ENCODE data around the gene SLC16A3.
A peak's percentile ranks its signal among the peaks of the same experiment; 100 is the strongest.

SLC16A3 gene

GRCh38 chr17:82269138-82269881 is 40.5 kb downstream of the SLC16A3 start:
- DNase-seq (ENCODE audit: low spot score), result no peak

GRCh38 chr17:82269882-82270500 is 41.1 kb downstream of the SLC16A3 start:
- no peak for DNase-seq (ENCODE audit: low spot score)

- DNase-seq (ENCODE audit: low spot score), result no peak
Observed at GRCh38 chr17:82270651-82271050, 41.8 kb downstream of the SLC16A3 start.

- DNase-seq (ENCODE audit: low spot score), result no peak
Observed at GRCh38 chr17:82271401-82271800, 42.6 kb downstream of the SLC16A3 start.

- DNase-seq (ENCODE audit: low spot score), result no peak
Observed at GRCh38 chr17:82272495-82273326, 43.9 kb downstream of the SLC16A3 start.

GRCh38 chr17:82273327-82274133 is 44.7 kb downstream of the SLC16A3 start, which contains the start of gene CSNK1D:
Gene CSNK1D (minus strand): TSS chr17:82273700. CDS start chr17:82273381, 319 bp downstream.
- DNase-seq (ENCODE audit: low spot score), result peak; percentile 88

- DNase-seq (ENCODE audit: low spot score), result no peak
Observed at GRCh38 chr17:82274134-82275020, 45.5 kb downstream of the SLC16A3 start.

- no peak for DNase-seq (ENCODE audit: low spot score)
Observed at GRCh38 chr17:82275326-82275725, 46.5 kb downstream of the SLC16A3 start.

GRCh38 chr17:82276938-82277337 is 48.1 kb downstream of the SLC16A3 start:
- no peak for DNase-seq (ENCODE audit: low spot score)

- DNase-seq (ENCODE audit: low spot score), result peak; percentile 50
Observed at GRCh38 chr17:82277851-82278250, 49.0 kb downstream of the SLC16A3 start.

GRCh38 chr17:82278308-82278707 is 49.5 kb downstream of the SLC16A3 start:
- no peak for DNase-seq (ENCODE audit: low spot score)

GRCh38 chr17:82278786-82279391 is 50.0 kb downstream of the SLC16A3 start:
- no peak for DNase-seq (ENCODE audit: low spot score)

GRCh38 chr17:82280537-82280936 is 51.7 kb downstream of the SLC16A3 start:
- DNase-seq (ENCODE audit: low spot score), result no peak

- no peak for DNase-seq (ENCODE audit: low spot score)
Observed at GRCh38 chr17:82281076-82281475, 52.2 kb downstream of the SLC16A3 start.

- DNase-seq (ENCODE audit: low spot score), result no peak
Observed at GRCh38 chr17:82281502-82282238, 52.8 kb downstream of the SLC16A3 start.

- DNase-seq (ENCODE audit: low spot score), result no peak
Observed at GRCh38 chr17:82282239-82283207, 53.7 kb downstream of the SLC16A3 start.

GRCh38 chr17:82283208-82283749 is 54.4 kb downstream of the SLC16A3 start:
- no peak for DNase-seq (ENCODE audit: low spot score)

GRCh38 chr17:82285141-82285540 is 56.3 kb downstream of the SLC16A3 start:
- DNase-seq (ENCODE audit: low spot score), result no peak
